Thyroid gland (tissue), 4 donors: ENCODE measurements around the gene SLC38A11.

Experiments
- POLR2A ChIP-seq, 2 donors: fragments of 450-650 bp; IDR thresholded peaks; one replicate each; pipeline ENCODE4 v1.6.1; 2017; ENCODE audit warnings: antibody characterized with exemption in 2 of 2, mild to moderate bottlenecking in 2 of 2, moderate library complexity in 1 of 2
- TF ChIP-seq, protein P1 (sequence below), 6 experiments: fragments of 200-600 bp in 3 of 6; fragments of 450-650 bp in 3 of 6; sonication (generic) in 3 of 6; IDR thresholded peaks; one replicate each; pipeline ENCODE4 v1.5.1; 2016 to 2019; ENCODE audit warnings: antibody characterized with exemption in 6 of 6, mild to moderate bottlenecking in 2 of 6, inconsistent platforms in 1 of 6, moderate library complexity in 1 of 6

DNA sequence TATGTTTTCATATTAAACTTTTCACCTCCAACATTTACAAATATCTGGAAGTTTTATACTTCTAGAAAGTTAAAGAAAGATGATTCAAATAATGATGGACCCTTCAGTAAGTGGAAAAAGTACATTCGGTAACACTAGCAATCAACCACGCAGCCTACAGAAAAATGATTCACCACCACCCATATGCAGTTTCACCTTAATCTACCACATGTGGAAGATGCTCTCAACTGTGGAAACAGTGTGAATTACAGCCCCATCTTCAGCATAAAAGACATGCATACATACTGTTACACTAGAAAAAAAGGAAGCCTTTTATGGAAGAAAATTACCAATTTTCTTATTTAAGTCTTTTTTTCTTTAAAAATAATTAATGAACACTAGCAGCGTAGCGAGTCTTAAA lies 1.1 kb downstream of the SLC38A11 start:
- no peak for TF ChIP-seq POLR2A (IDR thresholded peaks at IDR 0.05)
- TF ChIP-seq, protein P1, sequence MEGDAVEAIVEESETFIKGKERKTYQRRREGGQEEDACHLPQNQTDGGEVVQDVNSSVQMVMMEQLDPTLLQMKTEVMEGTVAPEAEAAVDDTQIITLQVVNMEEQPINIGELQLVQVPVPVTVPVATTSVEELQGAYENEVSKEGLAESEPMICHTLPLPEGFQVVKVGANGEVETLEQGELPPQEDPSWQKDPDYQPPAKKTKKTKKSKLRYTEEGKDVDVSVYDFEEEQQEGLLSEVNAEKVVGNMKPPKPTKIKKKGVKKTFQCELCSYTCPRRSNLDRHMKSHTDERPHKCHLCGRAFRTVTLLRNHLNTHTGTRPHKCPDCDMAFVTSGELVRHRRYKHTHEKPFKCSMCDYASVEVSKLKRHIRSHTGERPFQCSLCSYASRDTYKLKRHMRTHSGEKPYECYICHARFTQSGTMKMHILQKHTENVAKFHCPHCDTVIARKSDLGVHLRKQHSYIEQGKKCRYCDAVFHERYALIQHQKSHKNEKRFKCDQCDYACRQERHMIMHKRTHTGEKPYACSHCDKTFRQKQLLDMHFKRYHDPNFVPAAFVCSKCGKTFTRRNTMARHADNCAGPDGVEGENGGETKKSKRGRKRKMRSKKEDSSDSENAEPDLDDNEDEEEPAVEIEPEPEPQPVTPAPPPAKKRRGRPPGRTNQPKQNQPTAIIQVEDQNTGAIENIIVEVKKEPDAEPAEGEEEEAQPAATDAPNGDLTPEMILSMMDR (IDR thresholded peaks at IDR 0.05) = no peak
